ENCODE data around the gene SCUBE1. TPM values are rescaled to one million over a fixed set of nuclear protein-coding genes. Genes with fewer than 3 reads are reported as not detected.

Gene SCUBE1
- total and polyA plus RNA-seq, 2 of the 4 experiments (the other 2 are of a cell fraction): not detected

- no peaks in the 10 kb centered on the region for H3K9me3 ChIP-seq (ENCODE audit: control insufficient read depth, insufficient read depth, low read length)
- no peak overlapping the region for H2BK120ac ChIP-seq (ENCODE audit: low read depth, low read length)
- in situ Hi-C loops (cut with MboI; ENCODE audit: low sequenced_read_pairs) (no loop called here), intact Hi-C loops (cut with micrococcal nuclease) (no loop called here), dilution Hi-C loops (cut with HindIII; ENCODE audit: low sequenced_read_pairs, unreplicated experiment) (no loop called here)
- no CpG with 5 or more reads among the region's 6 CpGs for WGBS, 2 experiments (ENCODE audit: extremely low coverage in 2 of 2, insufficient read length in 1 of 2)
- no peak for TF ChIP-seq MAZ (IDR thresholded peaks at IDR 0.05; ENCODE audit: borderline replicate concordance, low read depth, low read length)
- ChIA-PET CTCF (no interaction called here), POLR2A (ENCODE audit: unreplicated experiment) (interaction anchor here (0.6 kb wide), 1 partner anchor 215 kb away, joined by 4 read pairs; no protein-coding TSS in a partner anchor)
- no peak overlapping the region for H4K5ac ChIP-seq (ENCODE audit: low read depth, low read length)
- no peak overlapping the region for H3K9ac ChIP-seq (ENCODE audit: low read depth, low read length)
- no peak overlapping the region for H3K4me3 ChIP-seq (ENCODE audit: insufficient read depth, low read depth, low read length)
- no peak overlapping the region for H2AK5ac ChIP-seq (ENCODE audit: low read depth, low read length)
- no peak overlapping the region for H2AK9ac ChIP-seq (replicated peaks; ENCODE audit: low read depth, low read length, poor library complexity)
- H3K4me1 ChIP-seq (ENCODE audit: control insufficient read depth, insufficient read depth, low read length): no peaks in the 10 kb centered on the region
- ATAC-seq (ENCODE audit: low read depth) (no peak), DNase-seq (no peak)
- H4K20me1 ChIP-seq (ENCODE audit: insufficient read depth, low read length): no peaks in the 10 kb centered on the region
- no peak overlapping the region for H2BK15ac ChIP-seq (ENCODE audit: low read depth, low read length)
- no peak overlapping the region for H3K14ac ChIP-seq (replicated peaks; ENCODE audit: low read depth, low read length)
- no peak overlapping the region for H3K27ac ChIP-seq (ENCODE audit: insufficient read depth, low read length)
- no peak overlapping the region for H4K8ac ChIP-seq (ENCODE audit: low read depth in 2 of 2, low read length in 2 of 2)
- H3K4me2 ChIP-seq (ENCODE audit: low read depth, low read length): no peak overlapping the region
- no peak overlapping the region for H2AFZ ChIP-seq (replicated peaks; ENCODE audit: low read length, poor library complexity)
- no peak overlapping the region for H3K56ac ChIP-seq (ENCODE audit: extremely low read depth, insufficient read depth, low read length)
- no peak overlapping the region for H3K18ac ChIP-seq (ENCODE audit: low read depth, low read length)
- H3K4ac ChIP-seq (ENCODE audit: low read depth, low read length): no peak overlapping the region
- H4K91ac ChIP-seq (ENCODE audit: insufficient read depth, low read depth, low read length): no peak overlapping the region
- H2BK20ac ChIP-seq (ENCODE audit: low read depth, low read length): no peak overlapping the region
- no TSS peak for BruUV-seq (replicated peaks)
- no peak overlapping the region for H3K23ac ChIP-seq (ENCODE audit: low read depth, low read length)
- H3K36me3 ChIP-seq (ENCODE audit: control insufficient read depth, insufficient read depth, low read length): no peaks in the 10 kb centered on the region
- no peak overlapping the region for H2BK5ac ChIP-seq (ENCODE audit: low read depth, low read length, poor library complexity, severe bottlenecking)
- peaks cover 12% of the 10 kb centered on the region for H3K27me3 ChIP-seq (ENCODE audit: control insufficient read depth, insufficient read depth, low read length)
- H3K79me1 ChIP-seq (ENCODE audit: low read depth in 1 of 2, low read length in 2 of 2): no peaks in the 10 kb centered on the region
- no peaks in the 10 kb centered on the region for H3K9me1 ChIP-seq (ENCODE audit: insufficient read depth, low read length)
Measured at GRCh38 chr22:43365715-43366440, 22.7 kb upstream of the SCUBE1 start.

Data from IMR-90 (cell line).